ENCODE data around the gene APH1B. TPM values are rescaled to one million over a fixed set of nuclear protein-coding genes. Genes with fewer than 3 reads are reported as not detected.

Gene APH1B
- total RNA-seq, 1 donor from 2014 or later = 28.2 TPM

DNA sequence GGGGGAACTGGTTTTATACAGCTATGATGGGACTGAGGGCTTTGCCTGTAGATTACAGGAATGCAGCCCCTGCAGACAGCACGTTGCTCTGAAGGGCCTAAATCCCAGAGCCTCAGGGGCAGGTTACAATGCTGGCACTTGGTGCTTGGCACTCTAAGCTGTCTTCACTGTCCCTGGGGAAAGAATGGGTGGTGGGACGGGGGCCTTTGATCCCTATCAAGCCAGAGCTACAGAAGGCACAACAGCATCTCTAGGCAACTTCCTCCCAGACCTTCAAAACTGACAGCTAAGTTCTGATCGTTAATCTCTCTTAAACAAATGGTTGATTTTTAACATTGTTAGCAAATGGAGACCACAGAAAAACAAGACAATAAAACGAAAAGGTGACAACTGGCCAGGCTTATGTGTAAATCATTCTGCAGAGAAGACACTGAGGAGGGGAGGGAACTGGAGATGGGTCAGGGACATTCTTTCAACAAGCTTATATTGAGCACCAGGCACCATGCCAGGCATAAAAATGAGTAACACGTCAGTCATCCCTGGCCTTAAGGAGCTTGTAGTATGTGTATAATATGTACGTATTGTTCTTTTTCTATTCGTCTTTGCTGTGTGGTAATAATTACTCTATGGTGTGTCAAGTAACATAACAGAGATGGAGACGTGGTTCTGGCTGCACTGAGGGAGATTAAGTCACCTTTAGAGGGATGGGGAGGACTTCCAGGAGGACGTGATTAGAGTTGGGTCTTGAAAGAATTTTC, 55.1 kb downstream of the APH1B start:
- peak; percentile 86 for DNase-seq

GRCh38 chr15:63334821-63335220, 57.4 kb downstream of the APH1B start:
- peak; percentile 15 for DNase-seq

GRCh38 chr15:63335543-63336240, 58.3 kb downstream of the APH1B start:
- DNase-seq = no peak

GRCh38 chr15:63337046-63337445, 59.6 kb downstream of the APH1B start:
- no peak for DNase-seq

GRCh38 chr15:63338170-63338569, 60.8 kb downstream of the APH1B start:
- DNase-seq = no peak

DNA sequence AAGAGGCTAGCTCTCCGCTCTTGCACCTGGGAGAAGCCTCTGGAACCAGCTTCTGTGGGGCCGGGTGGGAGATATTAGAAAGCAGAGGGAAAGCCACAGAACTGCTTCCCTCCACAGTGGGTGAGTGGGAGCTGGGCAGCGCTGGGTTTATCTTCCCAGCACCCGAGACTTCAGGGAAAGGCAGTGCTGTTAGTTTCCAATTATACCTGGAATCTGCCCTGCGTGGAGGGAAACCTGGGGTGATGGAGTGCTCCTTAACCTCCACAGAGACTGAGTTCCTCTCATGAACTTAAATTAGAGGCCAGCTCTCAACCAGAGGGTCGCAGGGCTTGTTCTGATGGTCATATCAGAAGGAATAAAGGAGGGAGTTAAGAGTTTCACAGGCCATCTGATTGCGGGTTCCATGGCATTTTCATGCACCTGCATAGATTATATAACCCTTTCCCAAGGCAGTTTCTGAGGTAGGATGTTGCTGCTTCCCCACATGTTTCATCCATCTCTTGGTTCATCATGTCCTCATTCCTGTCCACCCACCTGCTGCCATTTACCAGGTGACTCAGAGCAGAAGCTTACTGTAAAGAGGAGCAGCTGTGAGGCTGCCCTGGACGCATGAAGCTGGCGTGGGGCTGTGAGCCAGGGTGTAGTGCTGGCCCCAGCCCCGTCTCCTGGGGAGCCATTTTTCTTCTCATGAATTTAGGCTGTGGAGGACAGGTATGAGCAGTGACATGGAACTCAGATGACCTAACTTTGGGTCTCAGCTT, 61.8 kb downstream of the APH1B start:
- DNase-seq = no peak

- no peak for DNase-seq
These were observed 62.4 kb downstream of the APH1B start for GRCh38 chr15:63339836-63340235.

GRCh38 chr15:63340353-63340752, 62.9 kb downstream of the APH1B start:
- no peak for DNase-seq

DNA sequence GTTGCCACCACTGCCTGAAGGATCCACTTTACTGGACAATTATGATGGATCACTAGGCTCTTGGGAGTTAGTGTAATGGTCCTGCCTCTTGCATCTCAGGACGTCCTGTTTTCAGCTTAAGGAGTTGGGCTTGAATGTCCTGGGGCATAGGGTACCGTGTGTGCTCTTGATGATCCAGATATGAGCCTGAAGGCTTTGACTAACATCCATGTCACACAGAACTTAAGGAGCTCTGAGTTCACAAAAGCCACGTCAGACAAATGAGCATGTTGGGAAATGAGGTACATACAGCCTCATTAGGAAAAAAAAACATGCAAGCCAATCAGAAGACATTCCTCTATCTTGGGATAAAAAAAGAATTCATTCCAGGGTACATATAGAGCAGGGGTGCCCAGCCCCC, 63.5 kb downstream of the APH1B start:
- DNase-seq = no peak

GRCh38 chr15:63341898-63342297, 64.5 kb downstream of the APH1B start:
- DNase-seq = no peak

GRCh38 chr15:63342996-63343562, 65.7 kb downstream of the APH1B start:
- DNase-seq = peak; percentile 52

GRCh38 chr15:63344731-63345390, 67.5 kb downstream of the APH1B start:
- no peak for DNase-seq

DNA sequence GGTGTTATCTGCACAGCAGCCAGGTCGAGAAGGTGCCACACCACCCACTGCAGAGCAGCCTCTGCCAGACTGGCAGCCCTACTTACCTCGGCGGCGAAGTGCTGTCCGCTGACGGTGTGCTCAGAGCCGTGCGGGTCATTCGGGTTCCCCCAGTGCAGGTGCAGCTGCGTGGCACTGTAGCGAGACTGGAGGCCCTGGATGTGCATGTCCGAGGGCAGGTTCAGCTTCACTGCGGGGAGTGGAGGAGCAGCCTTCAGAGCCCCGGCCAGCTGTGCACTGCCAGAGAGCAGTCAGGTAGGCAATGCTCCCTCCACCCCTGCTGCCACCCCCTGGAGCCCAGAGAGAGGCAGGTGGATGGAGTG, 68.0 kb downstream of the APH1B start:
- no peak for DNase-seq

GRCh38 chr15:63347074-63347857, 69.9 kb downstream of the APH1B start:
- no peak for DNase-seq

DNA sequence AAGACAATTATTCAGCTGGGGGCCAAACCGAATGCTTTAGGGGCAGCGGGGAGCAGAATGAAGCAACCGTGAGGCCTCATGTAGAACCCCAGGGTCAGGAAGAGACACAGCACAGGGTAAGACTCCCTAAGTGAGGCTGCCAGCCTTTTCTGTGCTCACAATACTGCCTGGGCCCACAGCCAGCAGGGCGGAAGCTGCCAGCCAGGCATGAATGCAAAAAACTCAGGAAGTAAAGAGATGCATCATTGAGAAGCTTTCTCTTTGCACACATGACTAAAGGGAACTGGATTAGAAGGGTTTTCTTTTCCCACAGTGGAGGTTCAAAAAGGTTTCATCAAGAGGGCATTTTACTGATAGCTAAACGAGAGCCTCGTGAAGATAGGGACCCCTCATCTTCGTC, 71.0 kb downstream of the APH1B start:
- DNase-seq = peak; percentile 61

DNA sequence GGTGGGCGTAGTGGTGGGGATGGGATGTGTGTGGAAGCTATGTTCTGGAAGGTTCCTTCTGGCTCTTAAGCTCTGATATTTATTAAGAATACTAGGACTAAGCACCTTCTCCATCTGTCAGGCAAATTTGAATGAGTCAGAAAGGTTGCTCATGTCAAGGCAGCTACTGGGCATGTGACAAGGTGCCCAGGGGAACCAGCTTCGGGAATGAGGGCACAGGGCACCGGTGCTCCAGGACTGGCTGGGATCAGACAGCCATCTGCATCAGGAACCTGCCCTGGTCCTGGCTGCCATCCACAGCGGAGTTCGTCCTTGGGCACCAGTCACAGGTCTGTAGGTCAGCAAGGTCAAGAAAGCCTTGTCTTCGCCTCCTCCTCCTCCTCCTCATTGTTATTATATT, 71.8 kb downstream of the APH1B start:
- DNase-seq = no peak

DNA sequence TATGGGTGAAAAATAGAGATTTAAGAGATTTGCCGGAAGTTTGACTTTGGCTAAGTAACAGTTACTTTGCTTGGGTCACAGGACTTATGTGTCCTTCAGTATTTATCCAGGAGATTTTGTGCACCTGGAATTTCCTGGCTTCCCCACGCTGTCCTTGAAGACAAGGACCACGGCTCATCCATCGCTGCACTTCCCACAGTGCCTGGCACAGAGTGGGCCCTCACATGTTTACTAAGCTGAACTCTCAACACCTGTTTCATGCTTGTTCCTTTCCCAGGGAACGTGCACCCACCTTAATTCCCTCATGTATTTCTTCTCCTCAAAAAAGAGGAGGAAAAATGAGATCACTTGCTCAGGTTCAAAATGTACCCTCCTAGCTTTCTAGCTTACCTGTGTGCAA, 72.2 kb downstream of the APH1B start:
- DNase-seq = no peak

DNA sequence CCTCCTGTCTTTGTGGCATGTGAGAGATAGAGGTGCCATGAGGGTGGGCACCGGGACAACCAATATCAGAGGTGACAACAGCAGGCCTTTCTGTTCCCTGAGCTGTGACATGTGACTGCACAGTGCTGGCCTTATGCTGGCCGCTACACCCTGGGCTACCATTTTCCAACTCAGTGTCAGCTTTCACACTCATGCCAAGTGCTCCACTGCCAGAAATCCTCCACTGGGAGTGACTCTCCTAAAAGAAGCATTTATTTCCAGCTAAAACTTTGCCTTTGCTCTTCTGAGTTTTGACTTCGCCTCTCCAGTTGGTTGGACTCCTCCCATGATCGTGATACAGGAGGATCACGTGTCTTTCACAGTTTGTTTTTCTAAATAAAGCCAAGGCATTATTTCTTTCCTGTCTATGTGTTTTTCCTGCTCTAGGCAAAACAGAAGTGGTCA, 72.8 kb downstream of the APH1B start:
- peak; percentile 12 for DNase-seq

DNA sequence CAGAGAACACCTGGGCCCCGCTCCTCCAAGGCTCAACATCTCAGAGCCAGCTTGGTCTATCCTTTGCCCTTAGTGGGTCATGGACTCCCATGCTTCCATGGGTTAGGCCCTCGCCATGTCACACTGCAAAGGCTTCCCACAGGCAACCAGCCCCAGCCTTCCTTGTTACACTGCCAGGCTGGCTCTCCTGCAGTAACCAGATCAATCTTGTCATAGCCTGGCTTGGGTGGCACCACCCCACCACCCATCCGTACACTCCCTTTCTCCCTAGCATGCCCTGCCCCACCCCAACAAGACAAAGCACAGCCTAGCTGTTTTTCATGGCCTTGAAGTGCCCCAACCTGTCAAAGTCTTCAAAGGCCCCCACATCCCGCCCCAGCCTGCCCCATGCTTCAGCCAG, 73.8 kb downstream of the APH1B start:
- no peak for DNase-seq

GRCh38 chr15:63352808-63353207, 75.4 kb downstream of the APH1B start:
- no peak for DNase-seq

DNA sequence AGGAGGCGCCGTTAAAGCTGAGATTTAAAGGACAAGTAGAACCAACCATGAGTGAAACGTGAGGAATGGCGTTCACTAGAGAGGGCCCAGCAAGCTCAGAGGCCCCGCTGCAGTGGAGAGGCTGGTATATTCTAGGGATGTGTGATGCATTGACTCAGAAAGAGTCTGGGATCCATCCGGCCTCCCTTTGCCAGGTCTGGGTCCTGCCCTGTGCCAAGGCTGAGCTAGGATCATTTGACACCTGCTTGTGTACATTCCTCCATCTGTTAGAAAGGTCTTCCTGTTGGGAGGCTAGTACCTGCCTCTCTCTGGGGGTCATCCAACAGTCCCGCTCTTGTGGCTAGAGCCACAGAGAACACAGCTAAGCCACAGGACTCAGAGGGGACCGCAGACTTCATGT, 75.9 kb downstream of the APH1B start:
- DNase-seq = no peak

GRCh38 chr15:63353887-63354286, 76.5 kb downstream of the APH1B start:
- no peak for DNase-seq

Measured in dermis blood vessel endothelial cell (primary cell).